OCI-LY3 (cell line): ENCODE results near the gene NRSN2.

Source experiments
- H2AFZ ChIP-seq: fragments of 200-600, 300-600 bp; shearing (Covaris generic); 2 replicates; pipeline ENCODE4 v1.6.0; 2014; ENCODE audit warnings: antibody characterized with exemption, low read depth, low read length
- H3K27ac ChIP-seq: fragments of 200-600, 300-600 bp; sonication (generic); 2 replicates; pipeline ENCODE4 v1.5.1; 2014; ENCODE audit warnings: mild to moderate bottlenecking, low read length, moderate library complexity, mixed read lengths
- H3K27me3 ChIP-seq: fragments of 200-600, 300-600 bp; sonication (generic); 2 replicates; pipeline ENCODE4 v1.6.1; 2014; ENCODE audit warnings: low read depth, low read length, mixed read lengths
- H3K36me3 ChIP-seq: fragments of 200-600, 300-600 bp; sonication (generic); replicated peaks from 2 replicates; pipeline ENCODE3; 2014; ENCODE audit warnings: low read depth, low read length, mixed read lengths
- H3K4me1 ChIP-seq: fragments of 300-600, 200-600 bp; sonication (generic); 2 replicates; pipeline ENCODE4 v1.6.1; 2014; ENCODE audit warnings: low read length, mixed read lengths
- H3K4me2 ChIP-seq: fragments of 200-600, 300-600 bp; sonication (generic); 2 replicates; pipeline ENCODE4 v1.6.1; 2014; ENCODE audit warnings: low read length, mixed read lengths
- H3K4me3 ChIP-seq: fragments of 300-600, 200-600 bp; sonication (generic); 2 replicates; pipeline ENCODE4 v1.5.1; 2014; ENCODE audit warnings: antibody characterized with exemption, mild to moderate bottlenecking, low read length, moderate library complexity
- H3K79me2 ChIP-seq: fragments of 300-600, 200-600 bp; shearing (Covaris generic); 2 replicates; pipeline ENCODE4 v1.6.1; 2014; ENCODE audit warnings: mild to moderate bottlenecking, low read length, mixed read lengths
- H3K9ac ChIP-seq: fragments of 300-600, 200-600 bp; shearing (Covaris generic); 2 replicates; pipeline ENCODE4 v1.6.0; 2014; ENCODE audit warnings: mild to moderate bottlenecking, low read length, moderate library complexity
- H3K9me3 ChIP-seq: fragments of 200-600, 300-600 bp; shearing (Covaris generic); 2 replicates; pipeline ENCODE4 v1.6.1; 2014; ENCODE audit warnings: low read length, mixed read lengths; ENCODE audit not compliant: insufficient read depth
- H4K20me1 ChIP-seq: fragments of 200-600, 300-600 bp; sonication (generic); 2 replicates; pipeline ENCODE4 v1.6.1; 2016; ENCODE audit warnings: low read length, mixed read lengths; ENCODE audit not compliant: insufficient read depth
- CTCF ChIP-seq: fragments of 200-600, 300-600 bp; sonication (generic); IDR thresholded peaks from 2 replicates; pipeline ENCODE4 v1.5.1; 2014; ENCODE audit warnings: antibody characterized with exemption, low read length, low read depth
- EZH2phosphoT487 ChIP-seq: fragments of 200-600 bp; shearing (Covaris generic); IDR thresholded peaks from 2 replicates; pipeline ENCODE4 v1.6.1; 2018; ENCODE audit warnings: antibody characterized with exemption, mixed run types, low read depth

The NRSN2 gene

GRCh38 chr20:378961-379336 is 32.0 kb downstream of the NRSN2 start:
- Histone ChIP-seq H2AFZ (no peak overlapping the region), H3K4me2 (no peak overlapping the region)

GRCh38 chr20:380763-381580 is 34.1 kb downstream of the NRSN2 start:
- H4K20me1 ChIP-seq: peaks cover 26% of the 10 kb centered on the region
- H3K4me1 ChIP-seq: peaks cover 14% of the 10 kb centered on the region
- H3K36me3 ChIP-seq: peaks cover 8% of the 10 kb centered on the region
- peak; percentile 14; the same call in 1 of the 2 replicates for TF ChIP-seq CTCF
- TF ChIP-seq EZH2phosphoT487: no peak
- H2AFZ ChIP-seq: peak overlapping the region; percentile 66
- H3K27me3 ChIP-seq: peaks cover 3% of the 10 kb centered on the region; the same call in 1 of the 2 replicates
- H3K4me2 ChIP-seq: peak overlapping the region; percentile 73
- H3K9me3 ChIP-seq: no peaks in the 10 kb centered on the region
- peaks cover 48% of the 10 kb centered on the region for H3K79me2 ChIP-seq
- H3K4me3 ChIP-seq: peak overlapping the region; percentile 89
- H3K9ac ChIP-seq: peak overlapping the region; percentile 91
- peak overlapping the region; percentile 38 for H3K27ac ChIP-seq

More at GRCh38 chr20:378961-379336, 32.0 kb downstream of the NRSN2 start:
- H3K27ac ChIP-seq: no peak overlapping the region
- peaks cover 20% of the 10 kb centered on the region for H4K20me1 ChIP-seq
- H3K36me3 ChIP-seq: peaks cover 1% of the 10 kb centered on the region
- H3K4me3 ChIP-seq: no peak overlapping the region
- no peak overlapping the region for H3K9ac ChIP-seq
- H3K79me2 ChIP-seq: peaks cover 34% of the 10 kb centered on the region
- H3K27me3 ChIP-seq: peaks cover 3% of the 10 kb centered on the region; the same call in 1 of the 2 replicates
- no peaks in the 10 kb centered on the region for H3K9me3 ChIP-seq
- H3K4me1 ChIP-seq: peaks cover 14% of the 10 kb centered on the region
- TF ChIP-seq CTCF: no peak
- no peak for TF ChIP-seq EZH2phosphoT487

GRCh38 chr20:381581-382290 is 34.8 kb downstream of the NRSN2 start:
- no peak overlapping the region for H2AFZ ChIP-seq

More at GRCh38 chr20:381581-382290, 34.8 kb downstream of the NRSN2 start:
- peak overlapping the region; percentile 38 for H3K27ac ChIP-seq
- H3K4me1 ChIP-seq: peaks cover 14% of the 10 kb centered on the region
- no peaks in the 10 kb centered on the region for H3K9me3 ChIP-seq
- peak overlapping the region; percentile 91 for H3K9ac ChIP-seq
- H3K27me3 ChIP-seq: no peaks in the 10 kb centered on the region
- H3K36me3 ChIP-seq: peaks cover 12% of the 10 kb centered on the region
- no peak for TF ChIP-seq CTCF
- TF ChIP-seq EZH2phosphoT487: no peak
- peak overlapping the region; percentile 73 for H3K4me2 ChIP-seq
- H3K4me3 ChIP-seq: peak overlapping the region; percentile 89
- H3K79me2 ChIP-seq: peaks cover 51% of the 10 kb centered on the region
- H4K20me1 ChIP-seq: peaks cover 26% of the 10 kb centered on the region
